Activated CD8-positive, alpha-beta memory T cell treated with anti-CD3 and anti-CD28 coated beads, Interleukin-2, amount 50 U/mL, for 48 hours (primary cell): ENCODE measurements around the gene NUP54.
A peak's percentile ranks its signal among the peaks of the same experiment; 100 is the strongest.

Experiments used
- DNase-seq: peaks from one replicate; pipeline ENCODE4 v3.0.0-alpha.2; 2020

Gene NUP54

GRCh38 chr4:76148142-76148865, at the start of gene NUP54:
NUP54 (minus strand) TSS chr4:76148397; CDS start chr4:76148374, 23 bp downstream.
- DNase-seq: peak; percentile 98

GRCh38 chr4:76197031-76197743, 49.0 kb upstream of the NUP54 start:
- DNase-seq: no peak

GRCh38 chr4:76196376-76196775, 48.2 kb upstream of the NUP54 start:
- no peak for DNase-seq

GRCh38 chr4:76195326-76195725, 47.1 kb upstream of the NUP54 start:
- no peak for DNase-seq

- DNase-seq: no peak
Measured at GRCh38 chr4:76194325-76194724, 46.1 kb upstream of the NUP54 start.

- no peak for DNase-seq
Measured at GRCh38 chr4:76192236-76192635, 44.0 kb upstream of the NUP54 start.

- DNase-seq: no peak
Measured at GRCh38 chr4:76188557-76188956, 40.4 kb upstream of the NUP54 start.

- no peak for DNase-seq
Measured at GRCh38 chr4:76188149-76188548, 40.0 kb upstream of the NUP54 start.

- DNase-seq: no peak
Measured at GRCh38 chr4:76187152-76187551, 39.0 kb upstream of the NUP54 start.

- DNase-seq: no peak
Measured at GRCh38 chr4:76182463-76182862, 34.3 kb upstream of the NUP54 start.

- peak; percentile 94 for DNase-seq
Measured at GRCh38 chr4:76179398-76180318, 31.5 kb upstream of the NUP54 start.

- DNase-seq: no peak
Measured at GRCh38 chr4:76178296-76178695, 30.1 kb upstream of the NUP54 start.

- no peak for DNase-seq
Measured at GRCh38 chr4:76177709-76178108, 29.5 kb upstream of the NUP54 start.

GRCh38 chr4:76175336-76175735, 27.1 kb upstream of the NUP54 start:
- DNase-seq: no peak

GRCh38 chr4:76174216-76174615, 26.0 kb upstream of the NUP54 start:
- DNase-seq: no peak

- DNase-seq: no peak
Measured at GRCh38 chr4:76168688-76169087, 20.5 kb upstream of the NUP54 start.

- DNase-seq: no peak
Measured at GRCh38 chr4:76166480-76166879, 18.3 kb upstream of the NUP54 start.

- DNase-seq: no peak
Measured at GRCh38 chr4:76160355-76160754, 12.2 kb upstream of the NUP54 start.

- no peak for DNase-seq
Measured at GRCh38 chr4:76156635-76157034, 8.4 kb upstream of the NUP54 start.

- DNase-seq: no peak
Measured at GRCh38 chr4:76155979-76156378, 7.8 kb upstream of the NUP54 start.

- DNase-seq: no peak
Measured at GRCh38 chr4:76153356-76153755, 5.2 kb upstream of the NUP54 start.

GRCh38 chr4:76147454-76148141, 599 bp downstream of the NUP54 start:
- peak; percentile 75 for DNase-seq

GRCh38 chr4:76144546-76144945, 3.7 kb downstream of the NUP54 start:
- no peak for DNase-seq
